ENCODE data around the gene NBEA.

NBEA gene

DNA sequence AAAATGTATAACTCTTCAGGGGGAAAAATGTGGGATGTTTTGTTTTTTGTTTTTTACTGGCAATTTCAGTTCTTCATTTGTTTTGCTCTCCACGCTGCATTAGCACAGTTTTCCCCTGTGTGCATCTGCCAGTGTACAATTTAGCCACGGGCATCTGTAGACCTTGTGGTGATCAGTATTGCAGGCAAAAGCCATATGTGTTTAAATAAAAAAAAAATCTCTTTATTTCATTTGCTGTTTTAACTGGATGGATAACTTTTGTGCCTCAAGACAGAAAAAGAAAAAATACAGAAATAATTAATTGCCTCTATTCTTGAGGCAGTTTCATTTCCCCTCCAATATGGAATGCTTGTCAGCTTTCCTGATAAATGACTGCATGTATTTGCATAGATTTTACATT is 542.3 kb downstream of the NBEA start:
- no peak overlapping the region for H2BK120ac ChIP-seq (ENCODE audit: low read depth, low read length)
- no peak overlapping the region for H2BK15ac ChIP-seq (ENCODE audit: low read depth, poor library complexity, severe bottlenecking)
- no peak overlapping the region for H3K27ac ChIP-seq (ENCODE audit: low read length, poor library complexity, severe bottlenecking)

DNA sequence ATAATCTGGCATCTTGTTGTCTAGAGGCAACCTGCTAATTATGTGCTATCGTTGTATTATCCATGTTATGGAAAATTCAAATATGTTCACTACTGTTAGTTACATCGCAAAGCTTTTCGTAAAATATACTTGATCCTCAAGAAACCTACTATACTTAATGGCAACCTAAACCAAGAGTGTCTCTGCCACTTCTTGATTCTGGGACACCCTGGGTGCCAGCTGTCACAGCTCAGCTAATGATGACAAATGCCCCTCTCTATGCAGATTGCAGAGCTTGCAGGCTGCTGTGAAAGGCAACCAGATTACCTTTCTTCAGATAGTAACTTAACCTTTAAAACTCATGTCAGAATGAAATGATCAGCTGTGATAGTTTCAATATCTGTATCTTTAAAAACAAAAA is 543.4 kb downstream of the NBEA start:
- no peak overlapping the region for H3K14ac ChIP-seq (ENCODE audit: low read length in 2 of 2)
- no peak overlapping the region for H2BK15ac ChIP-seq (ENCODE audit: low read depth, poor library complexity, severe bottlenecking)
- H2BK12ac ChIP-seq (ENCODE audit: low read length in 2 of 2), result no peak overlapping the region
- H3K23ac ChIP-seq (ENCODE audit: low read length in 2 of 2), result no peak overlapping the region
- H4K91ac ChIP-seq (ENCODE audit: low read length), result no peak overlapping the region
- no peak overlapping the region for H2BK5ac ChIP-seq (ENCODE audit: low read depth, low read length, poor library complexity, severe bottlenecking)
- no peak overlapping the region for H3K4ac ChIP-seq (ENCODE audit: low read depth in 1 of 2, low read length in 2 of 2)
- WGBS, result 99% methylated on average over 3 of the region's 3 CpGs
- H3K9me3 ChIP-seq (ENCODE audit: control insufficient read depth, low read length), result no peaks in the 10 kb centered on the region
- H3K36me3 ChIP-seq (ENCODE audit: control insufficient read depth in 1 of 2, insufficient read depth in 2 of 2, low read depth in 1 of 2, low read length in 2 of 2), result no peaks in the 10 kb centered on the region
- no peak overlapping the region for H3K4me3 ChIP-seq (ENCODE audit: insufficient read depth in 1 of 2, low read depth in 1 of 2, low read length in 2 of 2)
- no peak overlapping the region for H3K4me2 ChIP-seq (ENCODE audit: low read length, poor library complexity, severe bottlenecking)
- no peak overlapping the region for H3K27ac ChIP-seq (ENCODE audit: low read length, poor library complexity, severe bottlenecking)
- H2BK120ac ChIP-seq (ENCODE audit: low read depth, low read length), result no peak overlapping the region
- H3K18ac ChIP-seq (ENCODE audit: low read depth in 1 of 2, low read length in 2 of 2), result no peak overlapping the region
- H2AK5ac ChIP-seq (ENCODE audit: low read length, severe bottlenecking), result no peak overlapping the region
- H3K79me1 ChIP-seq (replicated peaks; ENCODE audit: low read length, poor library complexity, severe bottlenecking), result no peaks in the 10 kb centered on the region
- no peak overlapping the region for H2AFZ ChIP-seq (ENCODE audit: low read depth, low read length)
- H3K4me1 ChIP-seq (ENCODE audit: control insufficient read depth, insufficient read depth, low read depth, low read length), result no peaks in the 10 kb centered on the region
- DNase-seq, result no peak
- H4K8ac ChIP-seq (ENCODE audit: low read length), result no peak overlapping the region
- H3K9ac ChIP-seq (ENCODE audit: low read length), result no peak overlapping the region
- no peaks in the 10 kb centered on the region for H3K27me3 ChIP-seq (ENCODE audit: control insufficient read depth in 1 of 2, insufficient read depth in 1 of 2, low read length in 2 of 2)

More for the DNA sequence above, 542.3 kb downstream of the NBEA start:
- H3K4ac ChIP-seq (ENCODE audit: low read depth in 1 of 2, low read length in 2 of 2), result no peak overlapping the region
- H4K91ac ChIP-seq (ENCODE audit: low read length), result no peak overlapping the region
- H2AFZ ChIP-seq (ENCODE audit: low read depth, low read length), result no peak overlapping the region
- no peaks in the 10 kb centered on the region for H3K27me3 ChIP-seq (ENCODE audit: control insufficient read depth in 1 of 2, insufficient read depth in 1 of 2, low read length in 2 of 2)
- no peak overlapping the region for H2BK12ac ChIP-seq (ENCODE audit: low read length in 2 of 2)
- H3K18ac ChIP-seq (ENCODE audit: low read depth in 1 of 2, low read length in 2 of 2), result no peak overlapping the region
- H3K14ac ChIP-seq (ENCODE audit: low read length in 2 of 2), result no peak overlapping the region
- no peaks in the 10 kb centered on the region for H3K79me1 ChIP-seq (replicated peaks; ENCODE audit: low read length, poor library complexity, severe bottlenecking)
- no peak overlapping the region for H3K4me2 ChIP-seq (ENCODE audit: low read length, poor library complexity, severe bottlenecking)
- 92% methylated on average over 1 of the region's 2 CpGs for WGBS
- H3K9ac ChIP-seq (ENCODE audit: low read length), result no peak overlapping the region
- no peak overlapping the region for H4K8ac ChIP-seq (ENCODE audit: low read length)
- no peak for DNase-seq
- no peaks in the 10 kb centered on the region for H3K4me1 ChIP-seq (ENCODE audit: control insufficient read depth, insufficient read depth, low read depth, low read length)
- H2BK5ac ChIP-seq (ENCODE audit: low read depth, low read length, poor library complexity, severe bottlenecking), result no peak overlapping the region
- H3K36me3 ChIP-seq (ENCODE audit: control insufficient read depth in 1 of 2, insufficient read depth in 2 of 2, low read depth in 1 of 2, low read length in 2 of 2), result no peaks in the 10 kb centered on the region
- H3K9me3 ChIP-seq (ENCODE audit: control insufficient read depth, low read length), result no peaks in the 10 kb centered on the region
- H3K23ac ChIP-seq (ENCODE audit: low read length in 2 of 2), result no peak overlapping the region
- H3K4me3 ChIP-seq (ENCODE audit: insufficient read depth in 1 of 2, low read depth in 1 of 2, low read length in 2 of 2), result no peak overlapping the region
- no peak overlapping the region for H2AK5ac ChIP-seq (ENCODE audit: low read length, severe bottlenecking)

- no peak overlapping the region for H3K23ac ChIP-seq (ENCODE audit: low read length in 2 of 2)
- no peak overlapping the region for H4K8ac ChIP-seq (ENCODE audit: low read length)
- H2BK120ac ChIP-seq (ENCODE audit: low read depth, low read length), result no peak overlapping the region
- no peak overlapping the region for H2AFZ ChIP-seq (ENCODE audit: low read depth, low read length)
- H2BK15ac ChIP-seq (ENCODE audit: low read depth, poor library complexity, severe bottlenecking), result no peak overlapping the region
- H3K9ac ChIP-seq (ENCODE audit: low read length), result no peak overlapping the region
- no peak overlapping the region for H3K4me2 ChIP-seq (ENCODE audit: low read length, poor library complexity, severe bottlenecking)
- no peak overlapping the region for H3K4me3 ChIP-seq (ENCODE audit: insufficient read depth in 1 of 2, low read depth in 1 of 2, low read length in 2 of 2)
- no peak overlapping the region for H3K27ac ChIP-seq (ENCODE audit: low read length, poor library complexity, severe bottlenecking)
- no peaks in the 10 kb centered on the region for H3K36me3 ChIP-seq (ENCODE audit: control insufficient read depth in 1 of 2, insufficient read depth in 2 of 2, low read depth in 1 of 2, low read length in 2 of 2)
- no peaks in the 10 kb centered on the region for H3K79me1 ChIP-seq (replicated peaks; ENCODE audit: low read length, poor library complexity, severe bottlenecking)
- H4K91ac ChIP-seq (ENCODE audit: low read length), result no peak overlapping the region
- 34% methylated on average over 3 of the region's 4 CpGs for WGBS
- H3K9me3 ChIP-seq (ENCODE audit: control insufficient read depth, low read length), result no peaks in the 10 kb centered on the region
- H2BK12ac ChIP-seq (ENCODE audit: low read length in 2 of 2), result no peak overlapping the region
- no peak overlapping the region for H2BK5ac ChIP-seq (ENCODE audit: low read depth, low read length, poor library complexity, severe bottlenecking)
- H2AK5ac ChIP-seq (ENCODE audit: low read length, severe bottlenecking), result no peak overlapping the region
- H3K4me1 ChIP-seq (ENCODE audit: control insufficient read depth, insufficient read depth, low read depth, low read length), result no peaks in the 10 kb centered on the region
- H3K14ac ChIP-seq (ENCODE audit: low read length in 2 of 2), result no peak overlapping the region
- H3K4ac ChIP-seq (ENCODE audit: low read depth in 1 of 2, low read length in 2 of 2), result no peak overlapping the region
- H3K27me3 ChIP-seq (ENCODE audit: control insufficient read depth in 1 of 2, insufficient read depth in 1 of 2, low read length in 2 of 2), result no peaks in the 10 kb centered on the region
- H3K18ac ChIP-seq (ENCODE audit: low read depth in 1 of 2, low read length in 2 of 2), result no peak overlapping the region
- no peak for DNase-seq
These were observed 547.0 kb downstream of the NBEA start for GRCh38 chr13:35489050-35489449.

DNA sequence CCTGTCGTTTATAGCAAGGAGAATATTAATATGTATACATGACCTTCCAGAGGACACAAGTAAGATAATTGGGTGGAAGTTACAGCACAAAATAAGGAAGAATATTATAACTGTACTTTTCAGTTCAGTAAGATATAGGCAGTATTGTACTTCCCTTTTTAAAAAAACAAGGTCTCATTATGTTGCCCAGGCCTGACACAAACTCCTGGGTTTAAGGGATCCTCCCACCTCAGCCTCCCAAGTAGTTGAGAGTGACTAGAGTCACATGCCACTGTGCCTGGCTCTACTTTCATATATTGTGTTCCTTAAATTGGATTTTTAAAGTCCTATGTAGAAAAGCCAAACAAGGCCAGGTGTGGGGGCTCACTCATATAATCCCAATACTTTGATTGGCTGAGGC is 553.9 kb downstream of the NBEA start:
- Histone ChIP-seq H3K79me1 (replicated peaks; ENCODE audit: low read length, poor library complexity, severe bottlenecking) (no peaks in the 10 kb centered on the region), H2BK15ac (ENCODE audit: low read depth, poor library complexity, severe bottlenecking) (no peak overlapping the region), H3K9ac (ENCODE audit: low read length) (no peak overlapping the region), H2BK5ac (ENCODE audit: low read depth, low read length, poor library complexity, severe bottlenecking) (no peak overlapping the region), H3K18ac (ENCODE audit: low read depth in 1 of 2, low read length in 2 of 2) (no peak overlapping the region), H4K91ac (ENCODE audit: low read length) (no peak overlapping the region), H3K23ac (ENCODE audit: low read length in 2 of 2) (no peak overlapping the region), H2BK120ac (ENCODE audit: low read depth, low read length) (no peak overlapping the region), H2AK5ac (ENCODE audit: low read length, severe bottlenecking) (no peak overlapping the region), H3K4me2 (ENCODE audit: low read length, poor library complexity, severe bottlenecking) (no peak overlapping the region), H3K27ac (ENCODE audit: low read length, poor library complexity, severe bottlenecking) (no peak overlapping the region), H3K4ac (ENCODE audit: low read depth in 1 of 2, low read length in 2 of 2) (no peak overlapping the region), H3K4me1 (ENCODE audit: control insufficient read depth, insufficient read depth, low read depth, low read length) (no peaks in the 10 kb centered on the region), H3K14ac (ENCODE audit: low read length in 2 of 2) (no peak overlapping the region), H3K9me3 (ENCODE audit: control insufficient read depth, low read length) (no peaks in the 10 kb centered on the region), H2BK12ac (ENCODE audit: low read length in 2 of 2) (no peak overlapping the region), H3K4me3 (ENCODE audit: insufficient read depth in 1 of 2, low read depth in 1 of 2, low read length in 2 of 2) (no peak overlapping the region), H4K8ac (ENCODE audit: low read length) (no peak overlapping the region), H3K27me3 (ENCODE audit: control insufficient read depth in 1 of 2, insufficient read depth in 1 of 2, low read length in 2 of 2) (no peaks in the 10 kb centered on the region), H3K36me3 (ENCODE audit: control insufficient read depth in 1 of 2, insufficient read depth in 2 of 2, low read depth in 1 of 2, low read length in 2 of 2) (no peaks in the 10 kb centered on the region), H2AFZ (ENCODE audit: low read depth, low read length) (no peak overlapping the region)
- DNase-seq, result no peak
- WGBS, result no CpG with 5 or more reads among the region's 1 CpG

Measured in mesenchymal stem cell (in vitro differentiated cells and primary cell).